Measurements from ENCODE around the gene TNIP1. TPM values are rescaled to one million over a fixed set of nuclear protein-coding genes. Genes with fewer than 3 reads are reported as not detected.

TNIP1 gene
- total and polyA plus RNA-seq, 7 donors, result 55.1 to 210 (median 73.1) TPM

- H3K4me3 ChIP-seq, result no peak overlapping the region
- WGBS, 2 donors, result 58 to 83% methylated on average over 6 of the region's 6 CpGs
- H3K27me3 ChIP-seq, result no peaks in the 10 kb centered on the region
- no peaks in the 10 kb centered on the region for H3K36me3 ChIP-seq
- intact Hi-C loops (cut with DNase I), result no loop called here
- H3K9me3 ChIP-seq, result no peaks in the 10 kb centered on the region
- H3K27ac ChIP-seq, result no peak overlapping the region
- no peak for DNase-seq
- TF ChIP-seq EP300 (IDR thresholded peaks at IDR 0.05) (no peak), CTCF (IDR thresholded peaks at IDR 0.05) (no peak), POLR2AphosphoS5 (IDR thresholded peaks at IDR 0.05) (no peak), POLR2A (IDR thresholded peaks at IDR 0.05) (no peak)
- H3K4me1 ChIP-seq, result peaks cover 0 to 17% (median 3%) of the 10 kb centered on the region in 4 donors
These were observed 68.0 kb downstream of the TNIP1 start for GRCh38 chr5:151012862-151013261.

GRCh38 chr5:151008906-151009305 lies 71.9 kb downstream of the TNIP1 start:
- H3K27ac ChIP-seq, result peak overlapping the region in 1 of 4 donors; percentile 81
- intact Hi-C loops (cut with DNase I), result no loop called here
- no peaks in the 10 kb centered on the region for H3K9me3 ChIP-seq

GRCh38 chr5:151008210-151008491 lies 72.7 kb downstream of the TNIP1 start:
- H3K4me1 ChIP-seq, result peaks cover 0 to 43% (median 37%) of the 10 kb centered on the region in 4 donors
- TF ChIP-seq EP300 (IDR thresholded peaks at IDR 0.05) (no peak), POLR2A (IDR thresholded peaks at IDR 0.05) (no peak), POLR2AphosphoS5 (IDR thresholded peaks at IDR 0.05) (no peak), CTCF (IDR thresholded peaks at IDR 0.05) (no peak)
- H3K9me3 ChIP-seq, result no peaks in the 10 kb centered on the region
- H3K27me3 ChIP-seq, result no peaks in the 10 kb centered on the region
- no peak overlapping the region for H3K4me3 ChIP-seq
- no peak for DNase-seq
- intact Hi-C loops (cut with DNase I), result no loop called here
- H3K36me3 ChIP-seq, result no peaks in the 10 kb centered on the region
- WGBS, 2 donors, result 67 to 87% methylated on average over 2 of the region's 2 CpGs
- peak overlapping the region; percentile 74 to 88 (median 80) for H3K27ac ChIP-seq

More at GRCh38 chr5:151008906-151009305, 71.9 kb downstream of the TNIP1 start:
- Histone ChIP-seq H3K27me3 (no peaks in the 10 kb centered on the region), H3K4me1 (peaks cover 0 to 43% (median 37%) of the 10 kb centered on the region in 4 donors), H3K36me3 (no peaks in the 10 kb centered on the region), H3K4me3 (no peak overlapping the region)
- TF ChIP-seq EP300 (IDR thresholded peaks at IDR 0.05) (no peak), CTCF (IDR thresholded peaks at IDR 0.05) (no peak), POLR2A (IDR thresholded peaks at IDR 0.05) (no peak), POLR2AphosphoS5 (IDR thresholded peaks at IDR 0.05) (no peak)
- 94 to 96% methylated on average over 4 of the region's 4 CpGs for WGBS, 2 donors
- DNase-seq, result no peak

- TF ChIP-seq POLR2AphosphoS5 (IDR thresholded peaks at IDR 0.05), result no peak
- TF ChIP-seq POLR2A (IDR thresholded peaks at IDR 0.05), result no peak
- TF ChIP-seq EP300 (IDR thresholded peaks at IDR 0.05), result no peak
- no peak for TF ChIP-seq CTCF (IDR thresholded peaks at IDR 0.05)
- 76 to 87% methylated on average over 7 of the region's 7 CpGs for WGBS, 2 donors
- intact Hi-C loops (cut with DNase I), result no loop called here
- peaks cover 0 to 43% (median 37%) of the 10 kb centered on the region in 4 donors for H3K4me1 ChIP-seq
- H3K36me3 ChIP-seq, result no peaks in the 10 kb centered on the region
- H3K4me3 ChIP-seq, result no peak overlapping the region
- no peaks in the 10 kb centered on the region for H3K9me3 ChIP-seq
- H3K27me3 ChIP-seq, result no peaks in the 10 kb centered on the region
- H3K27ac ChIP-seq, result peak overlapping the region; percentile 74 to 88 (median 80)
- no peak for DNase-seq
These were observed 73.2 kb downstream of the TNIP1 start for GRCh38 chr5:151007430-151008209.

All from sigmoid colon (tissue), 7 donors.